ENCODE results near the gene CRLF1.
A peak's percentile ranks its signal among the peaks of the same experiment; 100 is the strongest.

The CRLF1 gene

DNA sequence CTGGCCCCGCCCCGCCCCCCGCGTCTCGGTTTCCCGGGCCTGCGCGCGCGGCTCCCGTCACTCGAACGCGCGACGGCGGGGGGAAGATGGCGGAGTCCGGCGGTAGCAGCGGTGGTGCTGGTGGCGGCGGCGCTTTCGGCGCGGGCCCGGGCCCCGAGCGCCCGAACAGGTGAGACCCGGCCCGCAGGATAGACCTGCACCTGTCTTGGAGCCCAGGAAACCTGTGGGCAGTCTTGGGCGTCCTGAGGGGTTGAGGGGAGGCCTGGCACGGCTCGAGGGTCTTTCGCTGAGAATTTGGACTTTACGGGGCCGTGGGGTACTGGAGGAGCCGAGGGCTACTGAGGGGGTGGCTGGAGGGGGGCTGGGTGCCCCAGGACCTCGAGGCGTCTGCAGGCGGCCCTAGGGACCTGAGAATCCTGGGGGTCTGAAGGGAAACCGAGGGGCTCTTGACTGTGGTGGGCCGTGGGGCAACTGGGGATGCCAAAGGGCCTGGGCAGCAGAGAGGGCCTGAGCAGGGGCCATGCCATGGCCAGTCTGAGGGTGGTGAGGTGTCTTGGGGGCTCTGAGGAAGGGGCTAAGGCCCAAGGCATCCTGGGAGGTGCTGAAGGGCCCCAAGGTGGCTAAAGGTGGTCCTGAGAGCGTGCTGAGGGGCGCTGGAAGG is 30.5 kb upstream of the CRLF1 start, which contains the start of gene KLHL26:
Gene KLHL26 (plus strand): TSS at position 60 of the 661 bp plus-strand sequence. CDS start 27 bp downstream, at position 87.
- TF ChIP-seq, protein P1, sequence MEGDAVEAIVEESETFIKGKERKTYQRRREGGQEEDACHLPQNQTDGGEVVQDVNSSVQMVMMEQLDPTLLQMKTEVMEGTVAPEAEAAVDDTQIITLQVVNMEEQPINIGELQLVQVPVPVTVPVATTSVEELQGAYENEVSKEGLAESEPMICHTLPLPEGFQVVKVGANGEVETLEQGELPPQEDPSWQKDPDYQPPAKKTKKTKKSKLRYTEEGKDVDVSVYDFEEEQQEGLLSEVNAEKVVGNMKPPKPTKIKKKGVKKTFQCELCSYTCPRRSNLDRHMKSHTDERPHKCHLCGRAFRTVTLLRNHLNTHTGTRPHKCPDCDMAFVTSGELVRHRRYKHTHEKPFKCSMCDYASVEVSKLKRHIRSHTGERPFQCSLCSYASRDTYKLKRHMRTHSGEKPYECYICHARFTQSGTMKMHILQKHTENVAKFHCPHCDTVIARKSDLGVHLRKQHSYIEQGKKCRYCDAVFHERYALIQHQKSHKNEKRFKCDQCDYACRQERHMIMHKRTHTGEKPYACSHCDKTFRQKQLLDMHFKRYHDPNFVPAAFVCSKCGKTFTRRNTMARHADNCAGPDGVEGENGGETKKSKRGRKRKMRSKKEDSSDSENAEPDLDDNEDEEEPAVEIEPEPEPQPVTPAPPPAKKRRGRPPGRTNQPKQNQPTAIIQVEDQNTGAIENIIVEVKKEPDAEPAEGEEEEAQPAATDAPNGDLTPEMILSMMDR (IDR thresholded peaks at IDR 0.05; ENCODE audit: low read depth, low read length, missing control alignments), result no peak
- H3K4me3 ChIP-seq (replicated peaks; ENCODE audit: low read depth, low read length), result peak within 1 kb of the TSS; percentile 51
- DNase-seq (ENCODE audit: extremely low read depth, low read depth), result no peak

DNA sequence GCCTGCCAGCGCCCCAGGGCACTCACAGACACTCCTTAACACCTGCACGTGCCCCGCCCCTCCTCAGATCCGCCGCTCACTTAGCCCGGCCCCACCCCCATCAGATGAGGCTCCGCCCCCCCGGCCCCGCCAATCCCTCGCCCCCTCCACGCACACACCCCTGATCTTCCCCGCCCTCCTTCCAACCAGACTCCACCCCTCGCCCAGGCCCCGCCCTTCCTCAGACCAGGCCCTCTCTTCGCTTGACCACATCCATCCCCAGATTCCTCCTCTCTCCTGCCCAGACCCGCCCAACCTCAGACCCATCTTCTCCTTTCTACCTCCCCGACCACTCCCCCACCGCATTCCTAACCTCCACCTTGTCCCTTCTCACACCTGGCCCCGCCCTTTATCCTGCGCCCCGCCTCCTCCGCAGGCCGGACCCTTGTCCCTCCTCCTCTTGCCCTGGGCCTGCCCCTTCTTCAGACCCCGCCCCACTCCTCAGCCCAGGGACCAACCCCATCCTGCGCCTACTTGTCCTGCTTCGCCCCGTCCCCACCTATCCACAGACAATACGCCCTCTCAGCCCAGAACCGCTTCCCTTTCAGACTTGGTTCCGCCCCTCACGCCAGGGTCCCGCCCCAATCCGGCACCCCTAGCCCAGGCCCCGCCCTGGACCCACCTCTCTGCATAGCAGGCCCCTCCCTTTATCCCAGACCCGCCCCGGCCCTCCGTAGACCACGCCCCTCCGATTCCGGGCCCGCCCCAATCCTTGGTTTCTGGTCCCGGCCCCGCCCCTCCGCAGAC is 29.8 kb upstream of the CRLF1 start:
- peak overlapping the region; percentile 51 for H3K4me3 ChIP-seq (replicated peaks; ENCODE audit: low read depth, low read length)
- TF ChIP-seq, protein P1 (IDR thresholded peaks at IDR 0.05; ENCODE audit: low read depth, low read length, missing control alignments), result no peak
- DNase-seq (ENCODE audit: extremely low read depth, low read depth), result no peak

DNA sequence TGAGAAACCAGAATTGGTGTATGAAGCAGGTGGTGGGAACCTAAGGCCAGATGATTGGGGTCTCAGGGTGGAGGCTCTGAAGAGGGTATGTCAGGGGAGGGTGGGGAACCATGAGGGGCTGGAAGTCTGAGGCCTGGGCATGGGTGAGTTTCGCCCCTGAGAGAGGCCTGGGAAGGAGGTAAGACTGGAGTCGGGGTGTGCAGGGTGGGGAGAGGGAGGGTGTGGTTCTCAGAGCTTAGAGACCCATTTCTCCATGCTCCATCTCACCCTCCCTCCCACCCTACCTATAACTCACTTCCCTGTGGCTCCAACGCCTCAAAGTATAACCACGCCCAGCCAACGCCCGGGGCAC is 29.2 kb upstream of the CRLF1 start:
- no peak for DNase-seq (ENCODE audit: extremely low read depth, low read depth)
- H3K4me3 ChIP-seq (replicated peaks; ENCODE audit: low read depth, low read length), result no peak overlapping the region
- TF ChIP-seq, protein P1 (IDR thresholded peaks at IDR 0.05; ENCODE audit: low read depth, low read length, missing control alignments), result no peak

DNA sequence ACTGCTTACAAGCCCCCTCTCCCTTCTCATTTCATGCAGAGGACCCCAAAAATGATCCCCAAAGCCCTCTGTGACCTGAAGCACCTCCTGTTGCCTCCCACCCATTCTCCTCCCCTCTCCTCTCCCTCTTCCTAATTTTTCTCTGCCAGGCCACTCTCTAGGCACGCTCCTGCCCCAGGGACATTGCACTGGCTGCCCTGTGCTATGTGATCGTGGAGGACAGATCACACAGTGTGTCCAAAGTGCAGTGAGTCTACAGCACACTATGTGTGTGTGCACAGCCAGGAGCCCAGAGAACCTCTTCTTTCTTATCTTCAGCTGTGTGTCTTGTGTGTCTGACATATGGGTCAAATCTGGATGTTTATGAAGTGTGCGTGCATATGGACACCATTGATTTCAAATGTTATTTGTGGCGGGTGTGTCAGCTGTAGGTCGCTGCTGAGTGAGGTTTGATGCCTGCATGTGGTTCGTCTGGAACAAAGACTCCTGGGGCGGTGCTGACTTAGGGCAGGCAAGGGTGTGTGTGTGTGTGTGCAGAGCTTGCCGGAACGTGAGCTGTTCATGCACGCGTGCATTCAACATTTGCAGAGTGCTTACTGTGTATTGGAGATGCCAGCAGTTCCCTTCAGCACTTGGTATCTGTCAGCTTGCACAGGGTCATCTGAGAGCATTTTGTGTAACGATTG is 28.2 kb upstream of the CRLF1 start:
- DNase-seq (ENCODE audit: extremely low read depth, low read depth), result peak; percentile 71

DNA sequence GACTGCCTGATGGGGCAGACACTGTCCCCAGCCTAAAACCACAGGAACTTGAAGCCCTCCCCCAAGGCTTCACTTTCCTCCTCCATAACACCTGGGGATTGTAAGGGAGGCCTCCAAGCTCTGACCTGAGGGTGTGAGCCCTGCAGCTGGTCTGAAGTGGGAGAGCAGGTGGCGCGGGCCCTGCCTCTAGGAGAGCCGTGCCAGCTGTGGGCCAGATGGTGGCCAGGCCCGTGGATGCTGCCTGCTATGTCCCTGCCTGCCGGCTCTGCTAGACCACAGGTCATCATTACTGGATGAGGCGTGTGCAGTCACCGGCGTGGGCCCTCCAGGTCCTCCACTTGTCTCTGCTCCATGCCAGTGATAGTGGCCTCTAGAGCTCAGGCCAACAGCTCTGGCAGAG is 26.7 kb upstream of the CRLF1 start:
- no peak overlapping the region for H3K4me3 ChIP-seq (replicated peaks; ENCODE audit: low read depth, low read length)
- TF ChIP-seq, protein P1 (IDR thresholded peaks at IDR 0.05; ENCODE audit: low read depth, low read length, missing control alignments), result no peak
- no peak for DNase-seq (ENCODE audit: extremely low read depth, low read depth)

More for the DNA sequence above, 28.2 kb upstream of the CRLF1 start:
- H3K4me3 ChIP-seq (replicated peaks; ENCODE audit: low read depth, low read length), result no peak overlapping the region
- TF ChIP-seq, protein P1 (IDR thresholded peaks at IDR 0.05; ENCODE audit: low read depth, low read length, missing control alignments), result no peak

DNA sequence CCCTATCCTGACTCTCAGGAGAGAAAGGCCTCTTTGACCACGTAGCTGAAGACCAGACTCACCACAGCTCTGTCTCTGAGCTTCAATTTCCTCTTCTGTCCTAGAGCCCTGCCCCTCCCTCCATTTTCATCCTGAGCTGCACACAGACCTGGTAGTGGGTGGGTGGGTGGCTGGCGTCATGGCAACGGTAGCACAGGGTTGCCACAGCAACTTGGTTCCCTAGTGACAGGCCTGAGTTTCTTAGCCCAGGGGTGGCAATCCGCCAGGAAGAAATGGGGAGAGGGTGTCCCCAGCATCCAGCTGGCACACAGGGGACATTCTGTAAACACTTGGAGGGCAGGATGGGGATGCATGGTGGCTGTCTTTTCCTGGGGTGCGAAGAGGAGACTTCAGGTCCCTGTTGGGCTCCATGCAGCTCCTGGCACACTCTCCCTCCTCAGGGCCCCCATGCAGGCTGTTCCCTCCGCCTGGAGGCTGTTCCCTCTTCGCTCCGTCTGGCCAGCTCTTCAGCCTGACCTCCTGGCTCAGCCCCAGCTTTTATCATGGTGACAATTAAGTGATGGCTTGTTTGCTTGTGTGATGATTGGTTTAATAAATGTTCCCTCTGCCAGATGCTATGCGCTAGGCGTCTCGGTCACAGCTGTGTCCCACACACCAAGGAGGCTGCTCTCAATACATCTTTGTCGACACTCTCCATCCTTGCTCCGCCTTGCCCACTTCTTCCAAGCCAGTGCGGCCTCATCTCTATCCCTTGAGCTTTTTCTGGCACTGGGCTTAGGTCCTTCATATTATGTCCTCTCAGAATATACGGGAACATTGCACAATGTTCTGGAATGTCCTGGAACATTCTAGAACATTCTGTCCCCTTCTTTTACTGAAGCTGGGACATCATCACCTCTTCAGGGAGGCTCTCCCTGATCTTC is 22.8 kb upstream of the CRLF1 start:
- TF ChIP-seq, protein P1 (IDR thresholded peaks at IDR 0.05; ENCODE audit: low read depth, low read length, missing control alignments), result no peak
- DNase-seq (ENCODE audit: extremely low read depth, low read depth), result no peak

More for the DNA sequence above, 22.8 kb upstream of the CRLF1 start:
- no peak overlapping the region for H3K4me3 ChIP-seq (replicated peaks; ENCODE audit: low read depth, low read length)
